ENCODE results near the gene GATD1. TPM values are rescaled to one million over a fixed set of nuclear protein-coding genes. Genes with fewer than 3 reads are reported as not detected.

The GATD1 gene
- total and polyA plus RNA-seq, 2 experiments from 2014 or later: 39.3 to 51.0 TPM

GRCh38 chr11:769887-770641 lies 7.2 kb downstream of the GATD1 start:
- no peak for ATAC-seq
- Histone ChIP-seq H3K27me3 (ENCODE audit: insufficient read depth) (no peaks in the 10 kb centered on the region), H4K20me1 (replicated peaks; ENCODE audit: insufficient read depth) (peaks cover 18% of the 10 kb centered on the region; the same call in 1 of the 2 replicates), H3K4me3 (no peak overlapping the region), H2AFZ (no peak overlapping the region), H3K79me2 (replicated peaks; ENCODE audit: insufficient read depth) (peaks cover 18% of the 10 kb centered on the region), H3K9me2 (ENCODE audit: insufficient read depth) (no peaks in the 10 kb centered on the region), H3K4me2 (no peak overlapping the region), H3K4me1 (ENCODE audit: insufficient read depth) (no peaks in the 10 kb centered on the region), H3K36me3 (ENCODE audit: insufficient read depth) (peaks cover 5% of the 10 kb centered on the region; the same call in 1 of the 2 replicates), H3F3A (replicated peaks; ENCODE audit: low read depth) (peaks cover 21% of the 10 kb centered on the region), H3K27ac (ENCODE audit: low read depth) (no peak overlapping the region)
- TF ChIP-seq, protein P1, sequence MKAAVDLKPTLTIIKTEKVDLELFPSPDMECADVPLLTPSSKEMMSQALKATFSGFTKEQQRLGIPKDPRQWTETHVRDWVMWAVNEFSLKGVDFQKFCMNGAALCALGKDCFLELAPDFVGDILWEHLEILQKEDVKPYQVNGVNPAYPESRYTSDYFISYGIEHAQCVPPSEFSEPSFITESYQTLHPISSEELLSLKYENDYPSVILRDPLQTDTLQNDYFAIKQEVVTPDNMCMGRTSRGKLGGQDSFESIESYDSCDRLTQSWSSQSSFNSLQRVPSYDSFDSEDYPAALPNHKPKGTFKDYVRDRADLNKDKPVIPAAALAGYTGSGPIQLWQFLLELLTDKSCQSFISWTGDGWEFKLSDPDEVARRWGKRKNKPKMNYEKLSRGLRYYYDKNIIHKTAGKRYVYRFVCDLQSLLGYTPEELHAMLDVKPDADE (IDR thresholded peaks at IDR 0.05): no peak
- TF ChIP-seq POLR2AphosphoS5 (IDR thresholded peaks at IDR 0.05; ENCODE audit: low read depth) (no peak), STAT1 (IDR thresholded peaks at IDR 0.05; ENCODE audit: unreplicated experiment) (no peak), EZH2phosphoT487 (IDR thresholded peaks at IDR 0.05; ENCODE audit: unreplicated experiment) (no peak), NANOG (IDR thresholded peaks at IDR 0.05; ENCODE audit: borderline replicate concordance) (no peak), REST (IDR thresholded peaks at IDR 0.05; ENCODE audit: unreplicated experiment) (no peak), JUNB (IDR thresholded peaks at IDR 0.05; ENCODE audit: unreplicated experiment) (no peak), CTCF (conservative IDR thresholded peaks at IDR 0.05; ENCODE audit: low read depth in 2 of 2) (no peak), ZNF331 (CRISPR knock-in tag; IDR thresholded peaks at IDR 0.05; ENCODE audit: low read depth) (no peak), ZNF114 (CRISPR knock-in tag; IDR thresholded peaks at IDR 0.05) (no peak), EZH2 (IDR thresholded peaks at IDR 0.05; ENCODE audit: low read depth, unreplicated experiment) (no peak), CREB1 (CRISPR knock-in tag; IDR thresholded peaks at IDR 0.05; ENCODE audit: low read depth) (no peak)
- TF ChIP-seq, protein P2, sequence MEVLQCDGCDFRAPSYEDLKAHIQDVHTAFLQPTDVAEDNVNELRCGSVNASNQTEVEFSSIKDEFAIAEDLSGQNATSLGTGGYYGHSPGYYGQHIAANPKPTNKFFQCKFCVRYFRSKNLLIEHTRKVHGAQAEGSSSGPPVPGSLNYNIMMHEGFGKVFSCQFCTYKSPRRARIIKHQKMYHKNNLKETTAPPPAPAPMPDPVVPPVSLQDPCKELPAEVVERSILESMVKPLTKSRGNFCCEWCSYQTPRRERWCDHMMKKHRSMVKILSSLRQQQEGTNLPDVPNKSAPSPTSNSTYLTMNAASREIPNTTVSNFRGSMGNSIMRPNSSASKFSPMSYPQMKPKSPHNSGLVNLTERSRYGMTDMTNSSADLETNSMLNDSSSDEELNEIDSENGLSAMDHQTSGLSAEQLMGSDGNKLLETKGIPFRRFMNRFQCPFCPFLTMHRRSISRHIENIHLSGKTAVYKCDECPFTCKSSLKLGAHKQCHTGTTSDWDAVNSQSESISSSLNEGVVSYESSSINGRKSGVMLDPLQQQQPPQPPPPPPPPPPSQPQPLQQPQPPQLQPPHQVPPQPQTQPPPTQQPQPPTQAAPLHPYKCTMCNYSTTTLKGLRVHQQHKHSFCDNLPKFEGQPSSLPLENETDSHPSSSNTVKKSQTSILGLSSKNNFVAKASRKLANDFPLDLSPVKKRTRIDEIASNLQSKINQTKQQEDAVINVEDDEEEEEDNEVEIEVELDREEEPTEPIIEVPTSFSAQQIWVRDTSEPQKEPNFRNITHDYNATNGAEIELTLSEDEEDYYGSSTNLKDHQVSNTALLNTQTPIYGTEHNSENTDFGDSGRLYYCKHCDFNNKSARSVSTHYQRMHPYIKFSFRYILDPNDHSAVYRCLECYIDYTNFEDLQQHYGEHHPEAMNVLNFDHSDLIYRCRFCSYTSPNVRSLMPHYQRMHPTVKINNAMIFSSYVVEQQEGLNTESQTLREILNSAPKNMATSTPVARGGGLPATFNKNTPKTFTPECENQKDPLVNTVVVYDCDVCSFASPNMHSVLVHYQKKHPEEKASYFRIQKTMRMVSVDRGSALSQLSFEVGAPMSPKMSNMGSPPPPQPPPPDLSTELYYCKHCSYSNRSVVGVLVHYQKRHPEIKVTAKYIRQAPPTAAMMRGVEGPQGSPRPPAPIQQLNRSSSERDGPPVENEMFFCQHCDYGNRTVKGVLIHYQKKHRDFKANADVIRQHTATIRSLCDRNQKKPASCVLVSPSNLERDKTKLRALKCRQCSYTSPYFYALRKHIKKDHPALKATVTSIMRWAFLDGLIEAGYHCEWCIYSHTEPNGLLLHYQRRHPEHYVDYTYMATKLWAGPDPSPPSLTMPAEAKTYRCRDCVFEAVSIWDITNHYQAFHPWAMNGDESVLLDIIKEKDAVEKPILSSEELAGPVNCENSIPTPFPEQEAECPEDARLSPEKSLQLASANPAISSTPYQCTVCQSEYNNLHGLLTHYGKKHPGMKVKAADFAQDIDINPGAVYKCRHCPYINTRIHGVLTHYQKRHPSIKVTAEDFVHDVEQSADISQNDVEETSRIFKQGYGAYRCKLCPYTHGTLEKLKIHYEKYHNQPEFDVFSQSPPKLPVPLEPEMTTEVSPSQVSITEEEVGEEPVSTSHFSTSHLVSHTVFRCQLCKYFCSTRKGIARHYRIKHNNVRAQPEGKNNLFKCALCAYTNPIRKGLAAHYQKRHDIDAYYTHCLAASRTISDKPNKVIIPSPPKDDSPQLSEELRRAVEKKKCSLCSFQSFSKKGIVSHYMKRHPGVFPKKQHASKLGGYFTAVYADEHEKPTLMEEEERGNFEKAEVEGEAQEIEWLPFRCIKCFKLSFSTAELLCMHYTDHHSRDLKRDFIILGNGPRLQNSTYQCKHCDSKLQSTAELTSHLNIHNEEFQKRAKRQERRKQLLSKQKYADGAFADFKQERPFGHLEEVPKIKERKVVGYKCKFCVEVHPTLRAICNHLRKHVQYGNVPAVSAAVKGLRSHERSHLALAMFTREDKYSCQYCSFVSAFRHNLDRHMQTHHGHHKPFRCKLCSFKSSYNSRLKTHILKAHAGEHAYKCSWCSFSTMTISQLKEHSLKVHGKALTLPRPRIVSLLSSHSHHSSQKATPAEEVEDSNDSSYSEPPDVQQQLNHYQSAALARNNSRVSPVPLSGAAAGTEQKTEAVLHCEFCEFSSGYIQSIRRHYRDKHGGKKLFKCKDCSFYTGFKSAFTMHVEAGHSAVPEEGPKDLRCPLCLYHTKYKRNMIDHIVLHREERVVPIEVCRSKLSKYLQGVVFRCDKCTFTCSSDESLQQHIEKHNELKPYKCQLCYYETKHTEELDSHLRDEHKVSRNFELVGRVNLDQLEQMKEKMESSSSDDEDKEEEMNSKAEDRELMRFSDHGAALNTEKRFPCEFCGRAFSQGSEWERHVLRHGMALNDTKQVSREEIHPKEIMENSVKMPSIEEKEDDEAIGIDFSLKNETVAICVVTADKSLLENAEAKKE (CRISPR knock-in tag; IDR thresholded peaks at IDR 0.05): no peak
- Mint-ChIP-seq H3K36me3 (ENCODE audit: low read depth) (peaks cover 49% of the 10 kb centered on the region), H3K27ac (no peak overlapping the region), H3K27me3 (ENCODE audit: insufficient read depth, low read depth, poor library complexity) (peaks cover 17% of the 10 kb centered on the region), H3K4me1 (no peaks in the 10 kb centered on the region; the same call in 2 of the 3 replicates), H3K4me3 (no peak overlapping the region), H3K9me3 (no peaks in the 10 kb centered on the region)
- no peak for DNase-seq (ENCODE audit: low spot score)

Data from GM23338 (cell line).